IMR-90 (cell line): ENCODE measurements around the gene DGKG. TPM values are rescaled to one million over a fixed set of nuclear protein-coding genes. Genes with fewer than 3 reads are reported as not detected.

Experiments used
- ATAC-seq: fragments of 200-7000 bp; cut with Tn5 transposase; 2 replicates; pipeline ENCODE4 v1.9.1; 2020; ENCODE audit warnings: low read depth, mild to moderate bottlenecking, moderate library complexity
- BruUV-seq: library from RNA; stranded (reverse); fragments of 400-500 nt; replicated peaks from 2 replicates; lab custom pipeline; 2021; lab: Mats Ljungman, UMichigan
- CTCF ChIA-PET: fragments of 300-600 bp; formaldehyde crosslinking; extraction: SDS; loops from one replicate; lab custom pipeline; 2021; ENCODE audit warnings: antibody characterized with exemption; lab: Yijun Ruan, JAX
- POLR2A ChIA-PET: fragments of 300-600 bp; sonication (Branson Sonifier 250); formaldehyde crosslinking; loops from one replicate; lab custom pipeline; 2022; ENCODE audit warnings: antibody characterized with exemption; ENCODE audit not compliant: unreplicated experiment; lab: Charles Lee
- DNase-seq: peaks from one replicate; pipeline ENCODE4 v3.0.0; 2013
- H2AFZ ChIP-seq: replicated peaks from 2 replicates; pipeline ENCODE3; 2013; ENCODE audit warnings: low read length, mild to moderate bottlenecking; ENCODE audit not compliant: poor library complexity
- H2AK5ac ChIP-seq: 2 replicates; pipeline ENCODE4 v1.6.1; 2013; ENCODE audit warnings: low read depth, low read length, inconsistent platforms
- H2AK9ac ChIP-seq: replicated peaks from 2 replicates; pipeline ENCODE3; 2013; ENCODE audit warnings: mild to moderate bottlenecking, low read depth, low read length, moderate library complexity; ENCODE audit not compliant: poor library complexity
- H2BK120ac ChIP-seq: 2 replicates; pipeline ENCODE4 v1.6.1; 2013; ENCODE audit warnings: low read depth, low read length, inconsistent platforms
- H2BK15ac ChIP-seq: 3 replicates; pipeline ENCODE4 v1.6.1; 2013; ENCODE audit warnings: low read depth, low read length, inconsistent platforms
- H2BK20ac ChIP-seq: 2 replicates; pipeline ENCODE4 v1.6.1; 2013; ENCODE audit warnings: low read depth, mild to moderate bottlenecking, inconsistent platforms, low read length, moderate library complexity
- H2BK5ac ChIP-seq: 2 replicates; pipeline ENCODE4 v1.6.1; 2013; ENCODE audit warnings: mild to moderate bottlenecking, low read depth, low read length, inconsistent platforms; ENCODE audit not compliant: poor library complexity, severe bottlenecking
- H3K14ac ChIP-seq: replicated peaks from 2 replicates; pipeline ENCODE4 v1.6.1; 2013; ENCODE audit warnings: low read depth, low read length, inconsistent platforms
- H3K18ac ChIP-seq: 2 replicates; pipeline ENCODE4 v1.6.1; 2013; ENCODE audit warnings: low read depth, low read length, control low read depth
- H3K23ac ChIP-seq: 2 replicates; pipeline ENCODE4 v1.6.1; 2013; ENCODE audit warnings: low read depth, low read length, inconsistent platforms
- H3K27ac ChIP-seq: 2 replicates; pipeline ENCODE4 v1.5.1; 2013; ENCODE audit warnings: mild to moderate bottlenecking, control low read depth, low read length; ENCODE audit not compliant: insufficient read depth
- H3K27me3 ChIP-seq: 2 replicates; pipeline ENCODE4 v1.6.1; 2013; ENCODE audit warnings: low read length; ENCODE audit not compliant: control insufficient read depth, insufficient read depth
- H3K36me3 ChIP-seq: 2 replicates; pipeline ENCODE4 v1.6.1; 2013; ENCODE audit warnings: low read length, mixed read lengths; ENCODE audit not compliant: control insufficient read depth, insufficient read depth
- H3K4ac ChIP-seq: 2 replicates; pipeline ENCODE4 v1.6.1; 2013; ENCODE audit warnings: low read depth, low read length, inconsistent platforms
- H3K4me1 ChIP-seq: 2 replicates; pipeline ENCODE4 v1.6.1; 2013; ENCODE audit warnings: low read length, mixed read lengths; ENCODE audit not compliant: control insufficient read depth, insufficient read depth
- H3K4me2 ChIP-seq: 2 replicates; pipeline ENCODE4 v1.6.1; 2013; ENCODE audit warnings: low read depth, mild to moderate bottlenecking, control low read depth, low read length, moderate library complexity
- H3K4me3 ChIP-seq: 2 replicates; pipeline ENCODE4 v1.5.1; 2013; ENCODE audit warnings: low read depth, mild to moderate bottlenecking, control low read depth, low read length, moderate library complexity; ENCODE audit not compliant: insufficient read depth
- H3K56ac ChIP-seq: 2 replicates; pipeline ENCODE4 v1.6.1; 2013; ENCODE audit warnings: low read length, inconsistent platforms; ENCODE audit not compliant: insufficient read depth; ENCODE audit errors: extremely low read depth
- H3K79me1 ChIP-seq, 2 experiments: 2 replicates each; pipeline ENCODE4 v1.6.1; 2013; ENCODE audit warnings: low read length in 2 of 2, inconsistent platforms in 1 of 2, low read depth in 1 of 2
- H3K9ac ChIP-seq: 2 replicates; pipeline ENCODE4 v1.6.1; 2013; ENCODE audit warnings: low read depth, low read length, control low read depth
- H3K9me1 ChIP-seq: 2 replicates; pipeline ENCODE4 v1.6.1; 2013; ENCODE audit warnings: low read length, inconsistent platforms; ENCODE audit not compliant: insufficient read depth
- H3K9me3 ChIP-seq: 2 replicates; pipeline ENCODE4 v1.6.1; 2013; ENCODE audit warnings: low read length; ENCODE audit not compliant: control insufficient read depth, insufficient read depth
- H4K20me1 ChIP-seq: 2 replicates; pipeline ENCODE4 v1.6.1; 2013; ENCODE audit warnings: low read length, inconsistent platforms; ENCODE audit not compliant: insufficient read depth
- H4K5ac ChIP-seq: 2 replicates; pipeline ENCODE4 v1.6.1; 2013; ENCODE audit warnings: mild to moderate bottlenecking, low read depth, low read length, control low read depth
- H4K8ac ChIP-seq, 2 experiments: 2 replicates each; pipeline ENCODE4 v1.6.1; 2013; ENCODE audit warnings: low read depth in 2 of 2, low read length in 2 of 2, control low read depth in 1 of 2, inconsistent platforms in 1 of 2
- H4K91ac ChIP-seq: 2 replicates; pipeline ENCODE4 v1.6.1; 2013; ENCODE audit warnings: low read depth, low read length, inconsistent platforms; ENCODE audit not compliant: insufficient read depth
- CHD1 ChIP-seq: IDR thresholded peaks from 2 replicates; pipeline ENCODE4 v1.6.1; 2012; ENCODE audit warnings: low read depth, low read length, improper control_type of control experiment
- POLR2A ChIP-seq: IDR thresholded peaks from 2 replicates; pipeline ENCODE4 v1.6.1; 2012; ENCODE audit warnings: mild to moderate bottlenecking, low read depth, low read length
- RCOR1 ChIP-seq: IDR thresholded peaks from 2 replicates; pipeline ENCODE4 v1.6.1; 2012; ENCODE audit warnings: mild to moderate bottlenecking, low read length, improper control_type of control experiment; ENCODE audit not compliant: insufficient replicate concordance
- WGBS, 2 experiments: methylation state at CpG; one replicate each; pipeline versions ENCODE4 v1.1.5 to v1.1.7; 2013; ENCODE audit warnings: missing lambda C conversion rate in 2 of 2; ENCODE audit not compliant: insufficient read length in 1 of 2; ENCODE audit errors: extremely low coverage in 2 of 2; 5-methylcytosine and 5-hydroxymethylcytosine counted together
- dilution Hi-C: fragments of 300-500 bp; cut with HindIII; formaldehyde crosslinking; loops from one replicate; pipeline ENCODE4 v1.14.3; 2018; ENCODE audit warnings: low sequenced_read_pairs; ENCODE audit not compliant: unreplicated experiment
- in situ Hi-C: fragments of 300-500 bp; cut with MboI; formaldehyde crosslinking; loops from 3 replicates; pipeline ENCODE4 v1.14.3; 2019; ENCODE audit warnings: low sequenced_read_pairs, inconsistent platforms, mixed read lengths
- intact Hi-C: fragments of 100-400 bp; cut with micrococcal nuclease; formaldehyde crosslinking; loops from 2 replicates; pipeline ENCODE4 v1.10.0; 2022
- polyA plus RNA-seq, 3 experiments: library from polyadenylated mRNA; depleted of rRNA; stranded (reverse); fragments of >200 nt; gene quantifications; 2 replicates each; pipeline ENCODE4 v1.2.3, GENCODE V29; 2012; ENCODE audit warnings: low replicate concordance in 1 of 3
- total RNA-seq: library from RNA; depleted of rRNA; stranded (reverse); fragments of >200 nt; gene quantifications from 2 replicates; pipeline ENCODE4 v1.2.3, GENCODE V29; 2012

The DGKG gene
- total and polyA plus RNA-seq, 2 of the 4 experiments (the other 2 are of a cell fraction), result 1.2 to 4.1 TPM

- ChIA-PET POLR2A (no interaction called here), CTCF (interaction anchor here (1.4 kb wide), 1 partner anchor 12 kb away, joined by 10 read pairs; no protein-coding TSS in a partner anchor)
- H2AK9ac ChIP-seq, result no peak overlapping the region
- no peak overlapping the region for H2BK120ac ChIP-seq
- H2BK20ac ChIP-seq, result no peak overlapping the region
- no peaks in the 10 kb centered on the region for H3K9me1 ChIP-seq
- no peak overlapping the region for H2BK15ac ChIP-seq
- H4K20me1 ChIP-seq, result no peaks in the 10 kb centered on the region
- H2AFZ ChIP-seq, result no peak overlapping the region
- no peak overlapping the region for H3K14ac ChIP-seq
- no peak overlapping the region for H3K18ac ChIP-seq
- H4K91ac ChIP-seq, result no peak overlapping the region
- no peak overlapping the region for H3K56ac ChIP-seq
- no TSS peak for BruUV-seq
- dilution Hi-C loops, result no loop called here
- H3K4ac ChIP-seq, result no peak overlapping the region
- no peak overlapping the region for H3K4me3 ChIP-seq
- H4K8ac ChIP-seq, result no peak overlapping the region
- no peak overlapping the region for H3K27ac ChIP-seq
- H2AK5ac ChIP-seq, result no peak overlapping the region
- no peak overlapping the region for H4K5ac ChIP-seq
- H3K36me3 ChIP-seq, result no peaks in the 10 kb centered on the region
- no peaks in the 10 kb centered on the region for H3K4me1 ChIP-seq
- TF ChIP-seq POLR2A, result no peak
- TF ChIP-seq CHD1, result no peak
- no peak for TF ChIP-seq RCOR1
- no peak overlapping the region for H3K9ac ChIP-seq
- no peak overlapping the region for H2BK5ac ChIP-seq
- no peak overlapping the region for H3K4me2 ChIP-seq
- intact Hi-C loops, result no loop called here
- DNase-seq (no peak), ATAC-seq (no peak)
- in situ Hi-C loops, result no loop called here
- peaks cover under 1% of the 10 kb centered on the region for H3K27me3 ChIP-seq
- H3K79me1 ChIP-seq, result no peaks in the 10 kb centered on the region
- WGBS, 2 experiments, result 80% methylated on average over 1 of the region's 3 CpGs; no CpG with 5 or more reads in 1 of the 2 experiments
- no peak overlapping the region for H3K23ac ChIP-seq
- H3K9me3 ChIP-seq, result no peaks in the 10 kb centered on the region
Measured at GRCh38 chr3:186321746-186322145, 40.3 kb downstream of the DGKG start.
